Measurements from ENCODE around the gene FAM13C.

Gene FAM13C

DNA sequence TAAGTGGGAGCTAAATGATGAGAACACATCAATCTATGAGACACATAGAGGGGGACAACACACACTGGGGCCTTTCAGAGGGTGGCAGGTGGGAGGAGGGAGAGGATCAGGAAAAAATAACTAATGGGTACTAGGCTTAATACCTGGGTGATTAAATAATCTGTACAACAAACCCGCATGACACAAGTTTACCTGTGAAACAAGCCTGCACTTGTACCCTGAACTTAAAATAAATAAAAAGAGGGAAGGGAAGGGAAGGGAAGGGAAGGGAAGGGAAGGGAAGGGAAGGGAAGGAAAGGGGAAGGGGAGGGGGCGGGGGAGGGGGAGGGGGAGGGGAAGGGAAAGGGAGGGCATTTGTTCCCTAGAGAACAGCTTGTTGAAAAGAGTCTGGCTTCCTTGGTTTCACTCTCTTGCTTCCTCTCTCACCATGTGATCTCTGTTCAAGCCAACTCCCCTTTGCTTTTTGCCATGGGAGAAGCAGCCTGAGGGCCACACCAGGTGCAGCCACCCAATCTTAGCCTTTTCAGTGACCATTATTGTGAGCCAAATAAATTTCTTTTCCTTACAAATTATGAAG, 57.7 kb downstream of the FAM13C start:
- Histone ChIP-seq H2BK12ac (ENCODE audit: low read length) (no peak overlapping the region), H2BK5ac (ENCODE audit: low read length) (no peak overlapping the region), H3K9me3 (replicated peaks in 1 of 2; ENCODE audit: control insufficient read depth in 2 of 2, insufficient read depth in 1 of 2, low read depth in 1 of 2, low read length in 2 of 2) (no peaks in the 10 kb centered on the region), H2BK120ac (ENCODE audit: low read depth, low read length) (no peak overlapping the region), H4K8ac (ENCODE audit: low read depth, low read length) (no peak overlapping the region), H4K91ac (ENCODE audit: low read depth, low read length, poor library complexity) (no peak overlapping the region), H3K27me3 (ENCODE audit: control insufficient read depth in 3 of 3, insufficient read depth in 3 of 3, low read depth in 1 of 3, low read length in 3 of 3) (no peaks in the 10 kb centered on the region), H3K14ac (ENCODE audit: low read length) (no peak overlapping the region), H3K9ac (ENCODE audit: low read depth, low read length, poor library complexity) (no peak overlapping the region), H3K18ac (ENCODE audit: low read length) (no peak overlapping the region), H3K27ac (replicated peaks; ENCODE audit: low read length) (no peak overlapping the region), H3K4ac (ENCODE audit: low read length) (no peak overlapping the region), H3K4me2 (ENCODE audit: insufficient read depth, low read length, poor library complexity, severe bottlenecking) (no peak overlapping the region), H3K4me1 (ENCODE audit: control insufficient read depth in 2 of 2, insufficient read depth in 1 of 2, low read depth in 1 of 2, low read length in 2 of 2) (peaks cover 0 to 4% of the 10 kb centered on the region in 2 donors), H3K4me3 (ENCODE audit: low read length in 2 of 2) (no peak overlapping the region), H3K79me1 (ENCODE audit: low read depth, low read length) (no peaks in the 10 kb centered on the region), H3K36me3 (replicated peaks in 1 of 2; ENCODE audit: control insufficient read depth in 2 of 2, insufficient read depth in 2 of 2, low read length in 2 of 2) (no peaks in the 10 kb centered on the region), H2BK15ac (ENCODE audit: low read length) (no peak overlapping the region), H3K23ac (ENCODE audit: low read depth, low read length, poor library complexity) (no peak overlapping the region), H2AFZ (ENCODE audit: low read length) (no peak overlapping the region), H2AK5ac (ENCODE audit: low read depth, low read length) (no peak overlapping the region)
- WGBS, 2 donors (ENCODE audit: extremely low coverage in 2 of 2, insufficient read length in 2 of 2, insufficient replicate concordance in 1 of 2), result no CpG with 5 or more reads among the region's 2 CpGs
- no peak for DNase-seq (ENCODE audit: low spot score)

DNA sequence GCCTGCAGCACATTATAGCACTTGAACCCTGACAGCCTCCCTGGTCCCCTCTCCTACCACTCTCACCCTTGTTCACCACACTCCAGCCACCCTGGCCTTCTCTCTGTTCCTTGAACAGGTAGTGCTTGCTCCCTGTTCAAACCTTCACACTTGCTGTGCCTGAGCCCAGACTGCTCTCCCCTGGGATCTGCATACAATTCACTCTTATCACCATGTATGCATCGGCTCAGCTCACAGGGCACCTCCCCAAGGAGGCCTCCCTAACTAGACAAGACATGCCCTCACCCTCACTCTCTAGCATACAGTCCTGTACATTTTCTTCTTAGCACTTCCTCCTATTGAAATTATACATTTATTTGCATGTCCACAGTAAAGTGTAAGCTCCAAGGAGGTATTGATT, 59.3 kb downstream of the FAM13C start:
- no peak overlapping the region for H3K9ac ChIP-seq (ENCODE audit: low read depth, low read length, poor library complexity)
- no peak overlapping the region for H3K4me2 ChIP-seq (ENCODE audit: insufficient read depth, low read length, poor library complexity, severe bottlenecking)
- H4K8ac ChIP-seq (ENCODE audit: low read depth, low read length), result no peak overlapping the region
- H2BK5ac ChIP-seq (ENCODE audit: low read length), result no peak overlapping the region
- no peak overlapping the region for H3K14ac ChIP-seq (ENCODE audit: low read length)
- no peaks in the 10 kb centered on the region for H3K9me3 ChIP-seq (replicated peaks in 1 of 2; ENCODE audit: control insufficient read depth in 2 of 2, insufficient read depth in 1 of 2, low read depth in 1 of 2, low read length in 2 of 2)
- no peak for DNase-seq (ENCODE audit: low spot score)
- H2BK120ac ChIP-seq (ENCODE audit: low read depth, low read length), result no peak overlapping the region
- H2AK5ac ChIP-seq (ENCODE audit: low read depth, low read length), result no peak overlapping the region
- no peak overlapping the region for H2BK15ac ChIP-seq (ENCODE audit: low read length)
- WGBS, 2 donors (ENCODE audit: extremely low coverage in 2 of 2, insufficient read length in 2 of 2, insufficient replicate concordance in 1 of 2), result no CpG with 5 or more reads among the region's 1 CpG
- no peaks in the 10 kb centered on the region for H3K27me3 ChIP-seq (ENCODE audit: control insufficient read depth in 3 of 3, insufficient read depth in 3 of 3, low read depth in 1 of 3, low read length in 3 of 3)
- H2BK12ac ChIP-seq (ENCODE audit: low read length), result no peak overlapping the region
- H3K27ac ChIP-seq (replicated peaks; ENCODE audit: low read length), result no peak overlapping the region
- H3K4me3 ChIP-seq (ENCODE audit: low read length in 2 of 2), result no peak overlapping the region
- H3K4ac ChIP-seq (ENCODE audit: low read length), result no peak overlapping the region
- peak overlapping the region; percentile 51 for H2AFZ ChIP-seq (ENCODE audit: low read length)
- H3K18ac ChIP-seq (ENCODE audit: low read length), result peak overlapping the region; percentile 20
- no peak overlapping the region for H3K23ac ChIP-seq (ENCODE audit: low read depth, low read length, poor library complexity)
- H3K36me3 ChIP-seq (replicated peaks in 1 of 2; ENCODE audit: control insufficient read depth in 2 of 2, insufficient read depth in 2 of 2, low read length in 2 of 2), result no peaks in the 10 kb centered on the region
- H4K91ac ChIP-seq (ENCODE audit: low read depth, low read length, poor library complexity), result no peak overlapping the region
- peaks cover 0 to 4% of the 10 kb centered on the region in 2 donors for H3K4me1 ChIP-seq (ENCODE audit: control insufficient read depth in 2 of 2, insufficient read depth in 1 of 2, low read depth in 1 of 2, low read length in 2 of 2)
- no peaks in the 10 kb centered on the region for H3K79me1 ChIP-seq (ENCODE audit: low read depth, low read length)

DNA sequence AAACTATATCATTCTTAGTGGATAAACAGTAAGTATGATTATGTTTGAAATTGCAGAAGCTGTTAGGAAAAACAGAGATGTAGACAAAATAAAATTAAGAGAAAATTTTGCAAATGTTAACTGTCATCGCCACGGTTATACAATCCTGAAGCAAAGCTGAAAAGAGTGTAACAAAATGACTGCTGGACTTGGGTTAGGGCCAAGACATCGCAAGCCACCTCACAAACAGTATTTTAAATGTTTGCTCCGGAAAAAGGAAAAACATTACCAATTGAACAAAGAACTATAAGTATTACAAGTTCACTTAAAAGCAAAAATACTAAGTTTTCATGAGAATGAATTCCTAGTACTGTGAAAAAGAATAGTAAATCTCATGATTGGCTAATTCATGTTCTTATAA, 60.0 kb downstream of the FAM13C start:
- Histone ChIP-seq H2AFZ (ENCODE audit: low read length) (no peak overlapping the region), H3K9ac (ENCODE audit: low read depth, low read length, poor library complexity) (no peak overlapping the region), H2BK12ac (ENCODE audit: low read length) (no peak overlapping the region), H4K8ac (ENCODE audit: low read depth, low read length) (no peak overlapping the region), H4K91ac (ENCODE audit: low read depth, low read length, poor library complexity) (no peak overlapping the region), H3K9me3 (replicated peaks in 1 of 2; ENCODE audit: control insufficient read depth in 2 of 2, insufficient read depth in 1 of 2, low read depth in 1 of 2, low read length in 2 of 2) (no peaks in the 10 kb centered on the region), H3K79me1 (ENCODE audit: low read depth, low read length) (no peaks in the 10 kb centered on the region), H2BK120ac (ENCODE audit: low read depth, low read length) (no peak overlapping the region), H3K27me3 (ENCODE audit: control insufficient read depth in 3 of 3, insufficient read depth in 3 of 3, low read depth in 1 of 3, low read length in 3 of 3) (no peaks in the 10 kb centered on the region), H3K4me3 (ENCODE audit: low read length in 2 of 2) (no peak overlapping the region), H3K23ac (ENCODE audit: low read depth, low read length, poor library complexity) (no peak overlapping the region), H2BK5ac (ENCODE audit: low read length) (no peak overlapping the region), H3K18ac (ENCODE audit: low read length) (no peak overlapping the region), H2BK15ac (ENCODE audit: low read length) (no peak overlapping the region), H3K14ac (ENCODE audit: low read length) (no peak overlapping the region), H3K4me1 (ENCODE audit: control insufficient read depth in 2 of 2, insufficient read depth in 1 of 2, low read depth in 1 of 2, low read length in 2 of 2) (peaks cover 0 to 4% of the 10 kb centered on the region in 2 donors), H3K4me2 (ENCODE audit: insufficient read depth, low read length, poor library complexity, severe bottlenecking) (no peak overlapping the region), H3K36me3 (replicated peaks in 1 of 2; ENCODE audit: control insufficient read depth in 2 of 2, insufficient read depth in 2 of 2, low read length in 2 of 2) (no peaks in the 10 kb centered on the region), H3K27ac (replicated peaks; ENCODE audit: low read length) (no peak overlapping the region), H3K4ac (ENCODE audit: low read length) (no peak overlapping the region), H2AK5ac (ENCODE audit: low read depth, low read length) (no peak overlapping the region)
- no CpG with 5 or more reads among the region's 4 CpGs for WGBS, 2 donors (ENCODE audit: extremely low coverage in 2 of 2, insufficient read length in 2 of 2, insufficient replicate concordance in 1 of 2)
- no peak for DNase-seq (ENCODE audit: low spot score)

DNA sequence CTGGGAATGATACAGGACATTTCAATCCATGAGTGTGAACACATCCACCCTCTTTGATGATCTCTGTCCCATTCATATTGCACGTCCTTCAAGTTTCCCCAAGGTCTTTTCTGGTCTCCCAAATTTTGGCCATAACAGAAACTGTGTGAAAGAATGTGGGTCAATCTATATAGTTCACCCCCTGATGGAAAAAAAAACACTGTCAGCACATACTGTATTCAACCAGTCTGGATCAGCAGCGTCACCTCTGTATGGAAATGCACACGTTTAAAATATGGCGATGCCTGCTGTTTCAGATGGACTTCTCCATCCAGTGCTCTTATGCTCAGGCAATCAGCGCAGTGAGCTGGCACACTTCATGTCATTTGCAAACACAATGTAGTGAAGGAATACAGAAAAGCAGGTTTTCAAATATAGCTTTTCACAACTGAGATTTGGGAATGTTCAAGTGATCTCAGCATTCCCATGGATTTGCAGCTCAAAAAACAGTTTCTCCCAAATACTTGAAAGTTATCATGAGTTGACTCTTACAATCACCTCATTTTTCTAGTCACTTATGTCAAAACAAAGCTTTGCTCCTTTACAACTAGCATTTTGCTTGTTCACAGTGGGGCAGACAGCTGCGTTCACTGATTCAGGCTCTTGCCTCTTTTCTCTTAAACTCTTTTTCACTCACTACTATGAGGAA, 61.1 kb downstream of the FAM13C start:
- Histone ChIP-seq H2BK120ac (ENCODE audit: low read depth, low read length) (no peak overlapping the region), H2BK12ac (ENCODE audit: low read length) (no peak overlapping the region), H4K8ac (ENCODE audit: low read depth, low read length) (no peak overlapping the region), H3K4me2 (ENCODE audit: insufficient read depth, low read length, poor library complexity, severe bottlenecking) (no peak overlapping the region), H4K91ac (ENCODE audit: low read depth, low read length, poor library complexity) (no peak overlapping the region), H3K9ac (ENCODE audit: low read depth, low read length, poor library complexity) (no peak overlapping the region), H2BK5ac (ENCODE audit: low read length) (no peak overlapping the region), H3K4me3 (ENCODE audit: low read length in 2 of 2) (no peak overlapping the region), H3K27me3 (ENCODE audit: control insufficient read depth in 3 of 3, insufficient read depth in 3 of 3, low read depth in 1 of 3, low read length in 3 of 3) (no peaks in the 10 kb centered on the region), H3K14ac (ENCODE audit: low read length) (no peak overlapping the region), H3K4ac (ENCODE audit: low read length) (no peak overlapping the region), H3K23ac (ENCODE audit: low read depth, low read length, poor library complexity) (no peak overlapping the region), H3K18ac (ENCODE audit: low read length) (no peak overlapping the region), H3K79me1 (ENCODE audit: low read depth, low read length) (no peaks in the 10 kb centered on the region), H2BK15ac (ENCODE audit: low read length) (no peak overlapping the region), H2AFZ (ENCODE audit: low read length) (no peak overlapping the region), H3K4me1 (ENCODE audit: control insufficient read depth in 2 of 2, insufficient read depth in 1 of 2, low read depth in 1 of 2, low read length in 2 of 2) (peaks cover 0 to 4% of the 10 kb centered on the region in 2 donors), H3K9me3 (replicated peaks in 1 of 2; ENCODE audit: control insufficient read depth in 2 of 2, insufficient read depth in 1 of 2, low read depth in 1 of 2, low read length in 2 of 2) (no peaks in the 10 kb centered on the region), H3K27ac (replicated peaks; ENCODE audit: low read length) (no peak overlapping the region), H2AK5ac (ENCODE audit: low read depth, low read length) (no peak overlapping the region), H3K36me3 (replicated peaks in 1 of 2; ENCODE audit: control insufficient read depth in 2 of 2, insufficient read depth in 2 of 2, low read length in 2 of 2) (no peaks in the 10 kb centered on the region)
- WGBS, 2 donors (ENCODE audit: extremely low coverage in 2 of 2, insufficient read length in 2 of 2, insufficient replicate concordance in 1 of 2), result no CpG with 5 or more reads among the region's 6 CpGs
- no peak for DNase-seq (ENCODE audit: low spot score)

Data from neuronal stem cell (in vitro differentiated cells).